ENCODE measurements around the gene WDR27.

Gene WDR27

DNA sequence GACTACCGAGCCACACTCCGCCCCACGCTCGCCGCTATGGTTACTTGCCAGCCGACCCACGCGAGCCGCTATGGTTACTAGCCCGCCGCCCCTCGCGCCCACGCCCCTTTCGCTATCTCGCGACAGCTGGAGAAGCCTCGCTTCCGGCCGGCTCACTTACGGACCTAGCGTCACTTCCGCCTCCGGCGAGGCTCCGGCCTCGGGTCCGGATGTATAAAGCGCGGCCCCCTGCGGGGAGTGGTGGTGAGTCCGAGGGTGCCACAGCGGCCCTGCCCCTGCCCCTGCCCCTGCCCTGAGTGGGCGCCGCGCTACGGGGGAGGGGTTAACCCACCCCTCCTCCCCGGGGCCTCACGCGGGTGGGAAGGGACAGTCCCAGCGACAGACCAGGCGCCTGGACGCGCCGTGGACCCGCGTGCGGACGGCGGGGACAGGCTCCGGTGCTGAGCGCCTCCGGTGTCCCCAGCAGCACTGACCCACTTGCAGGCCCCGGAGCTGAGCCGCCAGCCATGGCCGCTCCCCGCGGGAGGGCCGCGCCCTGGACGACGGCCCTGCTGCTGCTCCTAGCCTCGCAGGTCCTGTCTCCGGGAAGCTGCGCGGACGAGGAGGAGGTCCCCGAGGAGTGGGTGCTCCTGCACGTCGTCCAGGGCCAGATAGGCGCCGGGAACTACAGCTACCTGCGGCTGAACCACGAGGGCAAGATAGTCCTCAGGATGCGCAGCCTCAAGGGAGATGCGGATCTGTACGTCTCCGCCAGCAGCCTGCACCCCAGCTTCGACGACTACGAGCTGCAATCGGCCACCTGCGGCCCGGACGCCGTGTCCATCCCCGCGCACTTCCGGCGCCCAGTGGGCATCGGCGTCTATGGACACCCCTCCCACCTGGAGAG lies at the start of gene WDR27, which contains the start of gene C6orf120:
TSS of gene WDR27 (minus strand) at position 76 of the 886 bp plus-strand sequence. CDS start 13,024 bp downstream, outside the sequence.
TSS of gene C6orf120 (plus strand) at position 173 of the 886 bp plus-strand sequence. CDS start at position 507, 334 bp downstream.
- DNase-seq: peak; percentile 96

- no peak for DNase-seq
Measured at GRCh38 chr6:169746556-169746955, 44.7 kb upstream of the WDR27 start.

GRCh38 chr6:169745405-169745804 lies 43.6 kb upstream of the WDR27 start:
- no peak for DNase-seq

- DNase-seq: no peak
Measured at GRCh38 chr6:169741344-169741743, 39.5 kb upstream of the WDR27 start.

GRCh38 chr6:169738976-169739529 lies 37.2 kb upstream of the WDR27 start:
- no peak for DNase-seq

DNA sequence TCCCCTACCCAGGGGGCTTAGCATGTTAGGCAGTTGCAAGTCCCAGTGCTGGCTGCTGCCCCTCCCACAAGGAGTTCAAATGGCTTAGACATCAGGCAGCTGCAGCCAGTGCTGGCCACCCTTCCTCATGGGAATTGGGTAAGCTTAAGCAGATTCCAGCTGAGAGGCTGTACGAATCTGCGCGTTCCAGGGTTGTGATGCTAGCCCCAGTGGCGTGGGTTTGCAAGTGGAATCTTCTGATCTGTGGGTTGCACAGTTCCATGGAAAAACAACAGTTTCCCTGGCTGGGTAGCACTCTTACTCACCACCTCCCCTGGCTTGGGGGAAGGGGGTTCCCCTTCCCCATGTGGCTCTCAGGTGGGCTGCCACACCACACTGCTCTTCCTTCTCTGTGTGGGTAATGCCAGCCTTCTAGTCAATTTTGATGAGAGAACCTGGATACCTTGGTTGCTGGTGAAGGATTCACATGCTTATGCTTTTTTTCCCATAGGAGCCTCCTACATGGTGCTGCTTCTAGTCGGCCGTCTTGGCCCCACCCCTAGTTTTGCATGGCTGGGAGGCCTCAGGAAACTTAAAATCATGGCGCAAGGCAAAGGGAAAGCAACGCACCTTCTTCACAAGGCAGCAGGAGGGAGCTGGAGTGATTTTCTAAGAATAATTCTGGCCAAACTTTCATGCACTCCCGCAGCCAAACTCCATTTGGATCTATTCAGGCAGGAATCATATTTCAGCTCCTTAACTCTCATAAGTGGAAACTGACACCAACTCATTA lies 36.6 kb upstream of the WDR27 start:
- no peak for DNase-seq

DNA sequence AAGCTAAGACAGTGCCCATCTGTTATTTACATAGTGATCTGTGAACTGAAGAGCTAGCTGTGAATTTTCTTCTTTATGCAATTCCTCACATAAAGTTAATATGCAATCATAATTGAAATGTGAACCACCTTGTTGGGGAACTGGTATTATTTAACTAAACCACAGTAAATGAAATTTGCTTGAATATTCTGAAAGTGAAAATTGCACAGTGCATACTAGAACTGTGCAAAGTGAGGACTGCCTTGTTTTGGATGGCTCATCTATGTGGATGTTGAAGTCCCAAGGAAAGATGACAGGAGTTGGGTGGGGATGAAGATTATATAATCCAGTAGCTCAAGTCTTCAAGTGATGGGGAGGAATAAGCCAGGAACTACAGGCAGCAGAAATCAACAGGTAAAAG lies 28.1 kb upstream of the WDR27 start:
- no peak for DNase-seq

GRCh38 chr6:169726963-169727362 lies 25.1 kb upstream of the WDR27 start:
- no peak for DNase-seq

GRCh38 chr6:169726049-169726400 lies 24.2 kb upstream of the WDR27 start:
- no peak for DNase-seq

DNA sequence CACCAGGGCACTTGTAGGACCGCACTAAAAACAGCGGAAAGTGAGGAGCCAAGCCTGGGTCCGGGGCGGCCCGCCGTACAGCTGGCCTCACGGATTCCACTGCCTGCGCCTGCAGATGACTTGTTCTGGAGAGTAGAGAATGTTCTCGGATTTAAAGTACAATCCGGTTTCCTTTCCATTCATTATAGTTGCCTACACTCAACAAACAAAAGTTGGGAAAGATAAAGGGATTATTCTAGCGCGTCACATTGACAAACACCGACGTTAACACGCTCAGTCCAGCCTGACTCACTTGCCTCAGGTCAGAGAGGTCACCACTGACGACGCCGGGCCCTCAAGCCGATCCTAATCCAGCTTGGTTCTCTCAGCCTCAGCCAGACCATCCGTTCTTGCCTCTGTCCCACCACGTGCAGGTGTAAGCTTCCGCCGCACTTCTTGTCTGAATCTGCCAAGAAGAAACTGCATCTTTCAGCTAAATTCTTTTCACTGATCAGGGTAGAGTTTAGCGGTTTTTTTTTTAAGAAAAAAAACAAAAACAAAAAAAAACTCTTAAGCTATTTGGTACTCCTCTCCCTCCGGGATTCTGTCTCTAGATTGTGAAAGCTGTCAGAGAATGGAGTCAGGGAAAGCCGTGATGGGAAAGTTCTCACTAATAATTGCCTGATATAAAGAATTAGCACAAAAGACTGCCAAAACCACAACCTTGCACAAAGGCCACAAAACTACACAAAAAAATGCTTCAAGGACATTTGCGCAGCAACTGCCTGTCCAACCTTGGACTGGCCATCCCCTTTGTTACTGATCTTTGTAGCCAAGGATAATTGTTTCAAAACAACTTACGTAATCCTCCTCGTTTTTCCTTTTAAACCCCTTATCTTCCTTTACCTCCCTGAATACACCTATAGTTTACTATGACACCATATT lies 23.6 kb upstream of the WDR27 start:
- no peak for DNase-seq

- DNase-seq: peak; percentile 55
Measured at GRCh38 chr6:169724494-169725124, 22.8 kb upstream of the WDR27 start, which contains the start of gene PHF10. Gene PHF10, minus strand, starts transcription at chr6:169724500. Its CDS starts 569 bp downstream, at chr6:169723931.

DNA sequence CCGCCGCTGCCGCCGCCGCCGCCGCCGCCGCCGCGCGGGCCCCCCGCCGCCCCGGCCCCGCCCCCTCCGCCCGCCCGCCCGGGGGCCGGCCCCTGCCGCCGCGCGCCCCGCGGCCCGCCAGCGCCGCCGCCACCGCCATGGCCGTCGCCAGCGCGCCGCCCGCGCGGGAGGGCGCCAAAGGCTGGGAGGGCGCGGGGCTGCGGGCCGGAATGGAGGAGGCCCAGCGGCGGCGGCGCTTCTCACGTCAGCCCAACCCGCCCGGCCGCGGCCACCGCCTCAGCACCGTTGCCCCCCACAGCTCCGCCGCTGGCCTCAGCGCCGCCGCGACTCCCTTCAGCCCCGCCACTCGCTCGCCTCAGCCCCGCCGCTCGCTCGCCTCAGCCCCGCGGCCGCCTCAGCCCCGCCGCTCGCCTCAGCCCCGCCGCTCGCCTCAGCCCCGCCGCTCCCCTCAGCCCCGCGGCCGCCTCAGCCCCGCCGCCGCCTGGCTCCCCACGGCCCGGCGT lies 22.2 kb upstream of the WDR27 start:
- peak; percentile 19 for DNase-seq

DNA sequence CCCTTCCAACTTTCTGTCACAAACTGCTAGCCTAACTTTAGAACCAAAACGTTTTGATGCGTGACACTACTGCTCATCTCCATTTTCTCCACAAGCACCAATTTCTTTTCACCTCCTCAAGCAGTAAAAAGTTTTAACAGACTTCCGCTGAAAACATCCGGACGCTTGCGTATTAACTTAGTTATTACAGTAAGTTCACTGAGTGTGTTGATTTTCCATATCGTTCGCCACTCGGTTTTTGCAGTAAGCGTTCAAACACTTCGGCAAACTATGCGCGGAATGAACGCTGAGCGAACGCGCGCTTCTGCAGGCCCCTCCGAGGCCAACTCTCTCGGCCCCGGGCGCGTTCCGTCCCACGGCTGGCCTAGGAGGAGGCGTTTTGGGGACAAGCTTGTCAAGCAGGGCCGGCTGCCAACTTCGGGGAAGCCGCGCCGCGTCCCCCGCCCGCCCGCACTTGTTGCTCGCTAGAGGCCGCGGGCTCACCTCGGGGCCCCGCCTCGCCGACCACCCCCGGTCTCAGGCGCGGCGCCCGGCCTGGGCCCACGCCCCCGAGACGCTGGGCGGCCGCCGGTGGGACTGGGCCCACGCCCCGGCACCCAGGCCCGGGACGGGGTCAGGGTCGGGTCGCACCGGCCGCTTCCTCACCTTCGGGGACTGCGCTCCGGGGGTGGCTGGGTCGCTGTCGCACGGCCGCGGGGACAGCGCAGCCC lies 21.5 kb upstream of the WDR27 start:
- peak; percentile 56 for DNase-seq

DNA sequence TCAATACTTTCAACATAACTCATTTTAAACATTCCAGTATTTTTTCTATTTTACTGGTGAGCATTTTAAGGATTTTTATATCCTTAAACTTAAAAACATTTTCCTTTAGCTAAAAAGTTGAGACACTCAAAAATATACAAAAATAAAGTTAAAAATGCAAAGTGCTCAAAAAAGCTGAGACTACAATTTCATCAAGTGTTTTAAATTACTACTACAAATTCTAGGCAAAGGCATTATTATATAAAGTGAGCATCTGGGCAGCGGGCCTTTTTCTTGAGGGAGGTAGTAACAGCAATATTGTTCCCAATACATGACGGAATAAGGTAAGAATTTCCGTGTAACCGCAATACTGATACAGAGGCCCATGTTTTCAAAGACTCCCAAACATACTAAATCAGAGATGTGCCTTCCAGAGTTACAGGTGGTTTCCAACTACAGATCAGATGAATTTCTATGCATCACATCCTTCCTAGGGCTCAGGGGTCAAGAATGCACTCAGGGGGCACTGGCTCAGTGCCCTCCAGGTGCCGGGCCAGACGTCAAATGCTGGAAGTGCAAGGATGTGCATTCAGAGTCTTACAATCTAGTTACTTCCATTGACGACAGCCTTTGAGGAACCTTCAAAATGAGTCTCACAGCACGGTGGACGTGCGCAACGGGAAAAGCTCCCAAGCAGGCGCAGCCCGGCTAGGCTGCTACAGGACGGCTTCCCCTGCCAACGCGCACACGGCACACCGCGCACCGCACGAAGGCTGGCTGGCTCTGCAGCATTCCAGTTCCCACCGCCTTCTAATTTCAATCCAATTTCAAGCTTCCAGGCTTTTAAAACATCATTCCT lies 20.8 kb upstream of the WDR27 start:
- DNase-seq: no peak

DNA sequence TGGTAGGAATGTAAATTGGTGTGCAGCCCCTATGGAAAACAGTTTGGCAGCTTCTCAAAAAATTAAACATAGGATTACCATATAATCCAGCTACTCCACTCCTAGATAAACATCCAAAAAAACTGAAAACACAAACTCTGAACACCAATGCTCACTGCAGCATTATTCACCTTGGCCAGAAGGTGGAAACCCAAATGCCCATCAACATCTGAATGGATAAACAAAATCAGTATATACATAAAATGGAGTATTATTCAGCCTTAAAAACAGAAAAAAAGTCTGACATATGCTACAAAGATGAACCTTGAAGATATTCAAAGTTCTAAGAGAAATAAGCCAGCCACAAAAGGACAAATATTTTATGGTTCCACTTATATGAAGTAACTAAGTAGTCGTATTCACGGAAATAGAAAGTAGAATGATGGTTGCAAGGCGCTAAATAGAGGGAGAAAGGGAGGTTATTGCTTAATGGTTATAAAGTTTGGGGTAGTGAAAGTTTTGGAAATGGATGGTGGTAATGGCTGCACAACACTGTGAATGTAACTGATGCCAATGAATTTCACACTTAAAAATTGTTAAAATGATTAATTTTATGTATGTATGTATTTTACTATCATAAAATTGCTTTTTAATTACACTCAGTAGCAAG lies 18.5 kb upstream of the WDR27 start:
- DNase-seq: no peak

- no peak for DNase-seq
Measured at GRCh38 chr6:169719117-169719516, 17.3 kb upstream of the WDR27 start.

DNA sequence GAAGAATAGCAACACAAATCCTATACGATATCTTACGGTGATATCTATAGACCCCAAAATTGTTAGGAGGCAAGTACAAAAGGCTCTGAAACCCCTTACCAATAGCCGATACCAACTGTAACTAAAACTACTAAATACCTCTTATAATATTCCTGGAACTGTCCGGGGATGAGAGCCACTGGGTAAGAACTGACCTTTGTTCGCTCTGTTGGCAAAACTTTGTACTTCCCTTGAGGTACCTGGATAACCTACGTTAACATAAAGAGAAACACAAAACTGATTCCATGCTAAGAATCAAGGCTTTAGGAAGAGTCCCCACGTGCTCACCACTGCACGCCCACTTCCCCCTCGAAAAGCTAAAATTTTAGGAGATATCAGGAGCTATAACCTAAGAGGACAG lies 12.8 kb upstream of the WDR27 start:
- DNase-seq: no peak

- DNase-seq: no peak
Measured at GRCh38 chr6:169714178-169714577, 12.3 kb upstream of the WDR27 start.

DNA sequence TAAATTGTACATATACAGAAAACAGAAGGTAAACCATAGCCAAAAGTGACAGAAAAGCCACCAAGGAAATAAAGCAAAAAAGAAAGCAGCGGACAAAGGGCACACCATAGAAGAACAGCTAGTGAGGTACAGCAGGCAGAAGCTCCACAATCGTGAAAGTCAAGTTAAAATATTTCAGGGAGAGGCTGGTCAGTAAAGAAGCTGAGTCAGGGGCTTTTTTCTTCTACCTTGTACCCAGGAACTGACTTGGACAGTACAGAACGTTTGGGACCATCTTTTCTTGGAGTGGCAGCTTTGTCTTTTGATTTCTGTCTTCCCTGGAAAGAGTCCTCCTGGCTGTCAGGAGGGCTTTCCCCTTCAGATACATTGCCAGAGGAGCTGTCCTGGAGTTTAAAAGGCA lies 8.2 kb upstream of the WDR27 start:
- no peak for DNase-seq

DNA sequence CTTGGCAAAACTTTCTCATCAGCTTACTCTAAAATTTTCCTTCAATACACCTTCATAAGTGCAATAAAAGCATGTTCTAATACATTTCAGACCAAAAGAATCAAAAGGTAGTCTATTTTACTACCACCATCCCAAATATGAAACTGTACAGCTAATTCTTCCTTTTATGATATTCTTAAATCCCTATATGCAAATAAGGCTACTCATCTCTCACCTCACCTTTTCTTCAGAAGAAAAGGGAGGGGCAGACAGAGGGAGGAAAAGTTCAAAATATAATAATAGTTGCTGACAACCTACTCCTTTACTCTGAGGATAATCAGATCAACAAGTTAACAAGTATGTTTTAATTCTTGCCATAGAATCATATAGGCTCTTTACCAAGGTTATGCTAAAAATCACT lies 7.5 kb upstream of the WDR27 start:
- DNase-seq: no peak

Data from activated CD4-positive, alpha-beta T cell treated with anti-CD3 and anti-CD28 coated beads for 1 hour (primary cell).